Activated CD8-positive, alpha-beta memory T cell treated with anti-CD3 and anti-CD28 coated beads for 4 hours (primary cell): ENCODE data around the gene RNF144B.
"Not testable (repeated sequence)": the region's sequence is repeated elsewhere in the genome, so short reads cannot be mapped to it uniquely, and the experiment has no call there.

Source experiments
- DNase-seq, 2 donors: peaks; one replicate each; pipeline ENCODE4 v3.0.0-alpha.2; 2020; ENCODE audit warnings: low read depth in 2 of 2

Gene RNF144B

DNA sequence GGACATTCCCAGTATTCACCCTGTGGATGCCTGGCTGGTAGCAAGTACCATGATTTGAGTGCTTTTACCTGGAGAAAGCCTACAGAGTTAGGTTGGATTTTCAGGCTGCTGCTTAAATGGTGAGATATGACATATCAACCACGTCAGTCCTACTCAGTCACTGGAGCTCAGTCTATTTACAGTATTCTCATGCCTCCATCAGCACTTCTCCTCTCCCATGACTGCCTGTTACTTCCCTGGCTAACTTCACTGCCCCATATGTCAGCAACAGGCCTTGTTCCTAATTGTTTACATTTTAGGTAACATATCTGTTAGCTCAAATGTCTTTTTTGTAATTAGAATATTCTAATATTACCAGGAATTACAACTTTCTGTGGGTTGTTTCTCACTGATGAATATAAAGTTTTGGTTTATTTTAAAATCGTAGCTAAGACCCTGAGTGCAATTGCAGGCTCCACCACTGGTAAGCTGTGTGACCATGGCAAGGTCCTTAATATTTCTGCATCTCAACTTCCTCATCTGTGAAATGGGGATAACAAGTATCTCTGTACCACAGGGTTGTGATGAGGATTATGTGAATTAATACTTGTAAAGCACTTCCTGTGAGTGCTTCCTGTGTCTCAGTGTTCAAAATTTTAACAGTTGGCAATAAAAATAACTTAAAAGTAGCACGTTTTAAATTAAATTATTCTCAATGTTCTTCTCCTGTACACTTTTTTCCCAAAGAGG is 54.3 kb downstream of the RNF144B start:
- no peak for DNase-seq

DNA sequence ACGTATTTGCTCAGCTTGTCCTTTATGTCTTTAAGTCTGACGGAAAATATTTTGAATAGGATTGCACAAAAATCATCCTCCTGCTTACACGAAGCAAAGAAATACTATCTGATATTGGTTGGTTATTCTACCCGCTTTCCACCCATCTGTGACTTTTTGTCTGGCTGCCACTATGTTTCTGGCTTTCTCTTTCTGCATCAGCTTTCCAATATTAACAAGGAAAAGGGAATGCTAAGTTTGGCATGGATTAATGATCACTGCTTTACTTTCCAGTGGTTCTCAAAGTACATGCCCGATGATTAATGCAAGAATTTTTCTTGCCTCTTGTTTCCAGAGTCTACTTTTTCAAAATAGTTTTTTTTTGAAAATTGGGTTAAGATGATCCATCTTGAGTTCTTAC is 57.0 kb downstream of the RNF144B start:
- no peak for DNase-seq

DNA sequence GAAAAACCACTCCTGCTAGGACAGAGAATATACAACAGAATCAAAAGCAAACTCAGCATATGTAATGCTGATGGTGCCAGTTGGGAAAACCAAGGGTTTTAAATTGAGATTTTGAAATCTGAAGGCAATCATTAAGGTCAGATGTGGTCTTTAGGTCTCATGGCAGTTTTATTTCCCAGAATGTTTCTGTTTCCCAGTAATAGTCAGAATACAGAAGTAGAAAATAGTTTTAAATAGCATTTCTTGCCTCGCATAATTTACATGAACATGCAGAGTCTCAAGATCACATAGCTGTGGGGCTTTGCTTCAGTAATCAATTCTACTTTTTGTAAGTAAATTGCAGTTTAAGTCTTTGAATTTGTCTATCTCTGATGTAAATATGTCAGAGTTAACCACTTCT is 58.1 kb downstream of the RNF144B start:
- no peak for DNase-seq

DNA sequence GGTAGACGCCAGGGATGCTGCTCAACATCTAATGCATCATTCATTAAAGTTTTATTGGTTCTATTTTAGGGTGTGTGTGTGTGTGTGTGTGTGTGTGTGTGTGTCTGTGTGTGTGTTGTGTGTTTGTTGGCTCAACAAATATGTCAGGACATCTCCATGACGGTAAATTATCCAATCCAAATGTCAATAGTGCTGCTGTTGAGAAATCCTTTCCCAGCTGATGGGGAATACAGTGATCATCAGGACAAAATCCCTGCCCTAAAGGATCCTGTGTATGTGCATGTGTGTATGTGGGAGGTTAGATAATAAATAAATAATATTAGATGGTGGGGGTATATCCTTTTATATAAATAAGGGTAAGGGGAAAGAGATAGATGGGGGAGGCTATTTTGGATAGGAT is 59.6 kb downstream of the RNF144B start:
- DNase-seq = no peak

DNA sequence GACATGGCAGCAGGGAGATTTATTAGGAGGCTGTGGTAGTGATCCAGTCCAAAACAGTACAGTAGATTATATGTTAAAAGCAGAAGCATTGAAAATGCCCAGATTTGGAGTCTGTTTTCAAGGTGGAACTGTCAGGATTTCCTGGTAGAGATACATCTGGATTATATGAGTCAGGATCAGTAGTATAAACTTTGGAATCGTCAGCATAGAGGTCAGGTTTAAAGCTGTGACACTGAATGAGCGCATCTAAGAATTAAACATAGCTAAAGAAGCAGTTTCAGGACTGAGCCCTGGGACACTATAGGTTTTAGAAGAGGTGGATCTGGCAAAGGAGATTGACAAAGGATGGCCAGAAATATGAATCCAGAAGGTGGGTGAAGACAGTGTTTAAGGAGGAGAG is 60.4 kb downstream of the RNF144B start:
- DNase-seq = no peak

DNA sequence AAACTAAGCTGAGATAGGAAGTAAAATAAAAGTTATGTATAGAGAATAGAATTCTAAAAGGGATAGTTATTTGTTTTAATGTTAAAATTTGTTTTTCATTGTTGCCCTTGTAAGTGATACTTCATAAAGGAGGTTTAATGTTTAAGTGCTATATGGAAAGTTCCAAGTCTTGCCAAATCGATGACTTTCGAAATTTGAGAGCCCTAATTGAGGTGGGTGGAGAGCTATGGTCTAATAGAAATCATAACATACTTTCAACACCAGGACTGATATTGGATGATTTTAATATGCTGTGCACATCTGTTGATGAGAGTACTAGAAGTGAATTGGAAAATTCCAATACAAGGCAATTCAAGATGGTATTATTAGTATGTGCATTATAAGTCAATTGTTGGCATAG is 64.6 kb downstream of the RNF144B start:
- DNase-seq = no peak

DNA sequence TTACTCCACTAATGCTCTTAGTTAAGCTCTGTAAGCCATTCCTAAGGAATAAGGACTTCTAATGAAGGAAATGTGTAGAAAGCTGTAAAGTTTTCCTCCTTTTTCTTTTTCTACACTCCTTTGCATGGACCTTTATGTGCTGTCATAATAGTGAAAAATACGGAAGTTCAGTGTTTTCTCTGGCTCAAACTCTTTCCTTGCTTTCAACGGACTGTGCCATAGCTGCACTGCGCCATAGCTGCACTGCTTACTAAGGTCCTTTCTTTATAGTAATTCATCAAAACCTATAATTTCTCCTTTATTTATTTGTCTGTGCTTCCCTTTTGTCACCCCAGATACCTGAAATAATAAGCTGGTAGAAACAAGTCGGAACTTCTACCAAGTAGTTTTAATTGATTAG is 67.3 kb downstream of the RNF144B start:
- DNase-seq = no peak

DNA sequence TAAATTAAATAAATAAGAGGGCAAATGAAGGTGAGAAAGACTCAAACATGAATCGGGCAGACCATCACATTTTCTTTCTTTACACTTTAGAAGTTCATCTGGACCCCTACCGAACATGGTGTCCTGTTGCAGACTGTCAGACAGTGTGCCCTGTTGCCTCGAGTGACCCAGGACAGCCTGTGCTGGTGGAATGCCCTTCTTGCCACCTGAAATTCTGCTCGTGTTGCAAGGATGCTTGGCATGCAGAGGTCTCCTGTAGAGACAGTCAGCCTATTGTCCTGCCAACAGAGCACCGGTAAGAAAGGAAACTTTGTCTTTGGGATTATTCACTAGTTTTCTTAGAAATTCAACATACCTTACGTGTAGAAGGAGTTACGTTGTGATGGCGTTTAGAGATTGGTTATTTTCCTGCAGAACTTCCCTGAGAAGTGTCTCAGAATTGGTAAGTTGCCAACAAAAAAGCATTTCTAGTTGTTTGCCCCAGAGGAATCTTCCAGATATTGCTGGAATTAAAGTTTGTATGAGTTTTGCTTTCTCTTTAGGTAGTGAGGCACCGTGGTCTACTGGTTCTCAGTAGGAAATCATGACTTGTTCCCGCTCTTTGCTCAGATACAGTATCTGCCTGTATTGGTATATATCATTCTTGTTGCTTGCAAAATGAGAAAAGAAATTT is 70.1 kb downstream of the RNF144B start:
- no peak for DNase-seq

DNA sequence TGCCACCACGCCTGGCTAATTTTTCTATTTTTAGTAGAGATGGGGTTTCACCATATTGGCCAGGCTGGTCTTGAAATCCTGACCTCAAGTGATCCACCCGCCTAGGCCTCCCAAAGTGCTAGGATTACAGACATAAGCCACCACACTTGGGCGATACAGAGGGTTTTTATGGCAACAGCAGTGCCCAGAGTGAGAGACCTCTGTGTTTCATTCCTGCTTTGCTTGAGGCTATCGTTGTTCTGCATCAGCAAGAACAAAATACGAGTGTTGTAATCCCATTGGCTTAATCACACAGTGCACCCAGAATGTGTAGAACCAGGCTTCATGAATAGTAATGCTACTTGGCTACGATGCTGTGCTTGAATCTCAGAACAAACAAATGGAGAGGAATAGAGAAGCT is 70.9 kb downstream of the RNF144B start:
- DNase-seq = not testable (repeated sequence)

DNA sequence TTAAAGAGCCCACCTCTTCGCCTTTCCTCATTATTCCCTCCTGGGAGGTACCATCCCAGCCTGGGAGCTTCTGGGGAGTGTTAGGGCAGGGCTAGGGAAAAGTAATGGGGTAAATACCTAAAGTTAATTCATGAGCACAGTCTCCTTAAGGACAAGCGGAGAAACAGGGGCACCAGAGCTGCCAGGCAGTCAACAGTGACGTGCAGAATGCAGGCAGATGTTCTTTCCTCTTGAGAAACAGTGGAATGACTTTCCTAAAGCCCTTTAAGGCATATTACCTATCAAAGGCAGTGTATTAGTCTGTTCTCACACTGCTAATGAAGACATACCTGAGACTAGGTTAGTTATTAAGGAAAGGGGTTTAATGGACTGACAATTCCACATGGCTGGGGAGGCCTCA is 76.3 kb downstream of the RNF144B start:
- DNase-seq = no peak

DNA sequence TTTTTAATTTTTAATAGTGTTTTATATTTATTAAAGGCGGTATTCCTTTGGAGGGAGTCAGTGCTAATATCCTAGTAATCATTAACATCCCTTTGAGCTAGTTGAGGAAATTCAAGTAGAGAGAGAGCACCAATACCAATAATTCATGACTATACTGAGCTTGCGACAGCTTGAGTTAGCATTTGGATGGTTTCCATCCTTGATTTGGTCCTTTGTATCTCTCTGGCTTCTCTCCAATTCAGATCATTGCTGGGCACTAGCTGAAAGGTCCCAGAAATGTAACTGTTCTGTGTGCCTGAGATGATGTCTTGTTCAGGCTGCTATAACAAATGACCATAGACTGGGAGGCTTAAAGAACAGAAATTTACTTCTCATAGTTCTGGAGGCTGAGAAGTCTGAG is 77.0 kb downstream of the RNF144B start:
- DNase-seq = no peak

DNA sequence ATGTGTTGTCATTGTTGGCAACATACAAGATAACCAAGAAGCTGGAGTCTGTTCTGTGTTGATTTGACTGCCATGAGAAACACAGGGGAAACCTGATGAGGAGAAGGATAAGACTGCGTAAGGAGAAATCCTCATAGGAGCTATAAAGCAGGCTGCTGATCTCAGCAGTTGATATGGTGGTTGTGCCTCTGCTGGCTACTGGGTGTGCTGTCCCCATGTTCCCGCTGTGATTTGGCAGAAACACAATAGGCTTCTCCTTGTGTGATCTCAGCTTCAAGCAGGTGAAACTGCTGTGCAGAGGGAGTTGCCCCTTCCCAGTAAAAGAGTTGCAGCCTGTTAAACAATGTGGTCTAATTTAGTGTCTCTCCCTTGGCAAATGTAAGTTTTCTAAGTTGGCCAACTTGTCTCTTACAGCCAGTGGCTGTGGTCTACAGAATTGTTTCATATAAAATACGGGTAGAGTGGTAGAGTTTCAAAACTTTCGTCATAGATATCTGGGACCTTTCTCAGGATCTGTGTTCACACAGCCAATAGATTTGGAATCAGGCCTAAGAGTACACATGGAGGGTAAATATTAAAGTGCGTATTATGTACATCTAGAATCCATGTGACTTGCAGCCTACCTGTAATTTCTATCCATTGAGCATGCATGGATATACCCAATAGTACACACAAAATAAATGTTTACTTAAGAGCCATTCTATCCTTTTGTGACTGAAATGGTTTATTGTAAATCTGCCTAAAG is 78.4 kb downstream of the RNF144B start:
- DNase-seq = no peak

DNA sequence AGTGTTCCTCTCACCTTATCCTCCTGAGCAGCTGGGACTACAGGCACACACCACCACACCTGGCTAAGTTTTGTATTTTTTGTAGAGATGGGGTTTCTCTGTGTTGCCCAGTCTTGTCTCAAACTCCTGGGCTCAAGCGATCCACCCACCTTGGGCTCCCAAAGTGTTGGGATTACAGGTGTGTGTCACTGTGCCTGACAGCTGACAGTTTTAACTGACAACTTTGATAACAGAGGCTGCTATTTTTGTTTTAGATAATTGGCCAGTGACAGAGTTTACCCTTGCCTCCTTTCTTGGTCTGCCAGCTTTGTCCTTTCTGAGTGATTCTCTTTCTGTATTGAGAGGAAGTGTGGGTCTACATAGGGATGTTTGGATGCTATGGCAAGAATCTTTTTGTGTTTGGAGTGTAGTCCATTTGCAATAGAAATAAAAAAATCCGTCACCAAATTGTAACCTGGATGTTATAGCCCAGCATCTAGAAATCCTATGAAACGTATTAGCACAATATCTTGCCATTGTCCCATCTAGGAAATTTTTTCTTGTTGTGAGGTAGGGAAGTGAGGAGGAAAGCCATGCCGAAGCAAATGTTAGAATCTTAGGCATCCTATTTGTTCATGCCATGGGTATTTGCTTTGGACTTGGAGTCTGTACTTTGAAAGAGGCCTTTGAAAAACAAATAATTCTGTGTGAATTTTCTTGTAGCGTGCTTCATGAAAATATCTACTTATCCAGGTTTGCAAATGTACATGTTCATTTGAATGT is 80.8 kb downstream of the RNF144B start:
- no peak for DNase-seq

DNA sequence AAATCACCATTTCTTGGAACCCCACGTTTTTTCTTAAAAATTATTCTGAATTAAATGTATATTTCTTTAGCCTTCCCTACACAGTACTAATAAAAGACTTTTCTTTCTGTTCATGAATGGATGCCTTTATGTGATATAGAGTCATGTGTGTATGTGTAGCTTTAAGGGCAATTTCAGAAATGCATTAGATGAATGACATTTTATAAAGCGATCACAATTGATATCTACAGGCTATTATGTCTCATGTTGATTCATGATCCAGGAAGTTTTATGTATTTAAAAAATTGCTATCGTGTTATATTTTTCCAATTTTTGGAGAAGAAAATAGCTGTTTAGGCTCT is 81.3 kb downstream of the RNF144B start:
- DNase-seq = no peak

DNA sequence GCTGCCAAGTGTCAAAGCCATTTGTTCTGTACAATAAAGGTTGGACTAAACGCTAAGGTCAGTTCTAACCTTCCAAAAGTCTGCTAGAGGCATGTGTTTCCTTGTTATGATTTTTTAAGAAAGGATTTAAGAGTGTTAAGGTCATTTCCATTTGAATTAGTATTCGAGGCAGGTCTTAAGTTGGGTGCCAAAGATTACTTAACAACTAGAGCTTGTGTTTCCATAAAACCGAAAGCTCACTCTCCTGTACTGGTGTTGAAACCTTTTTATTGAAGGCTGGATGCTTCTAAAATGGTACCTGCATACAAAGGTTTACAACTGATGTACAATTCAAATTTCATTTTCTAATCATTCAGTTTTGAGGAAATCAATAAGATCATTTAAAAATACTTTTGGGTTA is 82.4 kb downstream of the RNF144B start:
- DNase-seq = no peak

DNA sequence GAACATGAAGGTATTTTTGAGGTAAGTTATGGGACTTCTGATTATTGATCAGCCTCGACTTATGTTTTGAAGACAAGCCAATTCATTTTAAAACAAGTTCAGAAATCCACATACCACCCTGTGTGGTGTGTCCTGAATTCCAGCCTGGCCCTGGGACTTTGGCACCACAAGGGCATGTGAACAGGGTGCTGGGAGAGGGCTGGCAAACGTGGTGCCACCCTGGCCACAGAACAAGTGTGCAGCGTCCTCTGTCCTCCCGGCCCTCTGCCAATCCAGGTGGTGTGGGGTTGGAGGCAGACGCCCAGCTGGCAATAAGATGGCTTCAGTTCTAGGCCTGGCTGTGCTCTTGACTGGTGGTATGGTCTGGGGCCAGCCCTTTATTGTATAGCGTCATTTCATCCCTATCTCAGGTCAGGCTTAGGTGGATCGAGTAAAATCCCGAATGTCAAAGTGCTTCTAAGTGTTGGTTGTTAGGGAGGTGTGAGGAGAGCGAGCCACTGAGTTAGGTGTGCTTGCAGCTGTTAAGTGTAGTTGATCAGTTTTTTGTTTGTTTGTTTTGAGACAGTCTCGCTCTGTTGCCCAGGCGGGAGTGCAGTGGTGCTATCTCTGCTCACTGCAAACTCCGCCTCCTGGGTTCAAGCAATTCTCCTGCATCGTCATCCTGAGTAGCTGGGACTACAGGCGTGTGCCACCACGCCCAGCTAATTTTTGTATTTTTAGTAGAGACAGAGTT is 84.2 kb downstream of the RNF144B start:
- no peak for DNase-seq

DNA sequence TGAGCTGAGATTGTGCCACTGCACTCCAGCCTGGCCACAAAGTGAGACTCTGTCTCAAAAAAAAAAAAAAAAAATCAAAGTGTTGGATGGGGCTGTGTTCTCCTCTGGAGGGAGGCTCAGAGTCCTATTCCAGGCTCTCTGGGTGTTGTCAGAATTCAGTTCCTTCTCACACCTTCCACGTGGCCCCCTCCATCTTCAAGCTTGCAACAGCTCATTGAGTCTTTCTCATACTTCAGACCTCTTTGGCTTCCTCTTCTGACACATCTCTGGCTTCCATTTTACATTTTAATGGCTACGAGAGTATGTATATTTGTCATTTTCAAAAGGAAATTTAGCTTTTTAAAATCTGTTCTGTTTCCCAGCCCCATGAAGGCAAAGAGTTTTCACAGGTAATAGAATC is 85.8 kb downstream of the RNF144B start:
- no peak for DNase-seq

DNA sequence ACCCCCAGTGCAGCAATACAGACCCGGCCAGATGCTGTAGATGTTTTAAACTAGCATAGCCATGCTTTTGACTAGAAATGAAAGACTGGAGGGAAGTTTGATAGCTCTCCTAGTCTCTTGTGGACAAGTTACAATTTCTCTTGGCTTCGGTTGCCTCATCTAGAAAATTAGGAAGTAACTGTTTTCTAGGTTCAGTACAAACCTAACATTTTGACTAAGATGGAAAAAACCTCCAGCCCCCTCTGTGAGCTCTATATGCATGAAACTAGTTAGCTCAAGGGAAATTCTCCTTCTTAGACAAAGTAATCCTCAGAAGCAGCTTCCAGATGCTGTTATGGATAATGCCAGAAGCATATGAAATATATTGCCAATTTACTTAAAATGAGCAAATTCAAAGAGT is 86.6 kb downstream of the RNF144B start:
- no peak for DNase-seq

DNA sequence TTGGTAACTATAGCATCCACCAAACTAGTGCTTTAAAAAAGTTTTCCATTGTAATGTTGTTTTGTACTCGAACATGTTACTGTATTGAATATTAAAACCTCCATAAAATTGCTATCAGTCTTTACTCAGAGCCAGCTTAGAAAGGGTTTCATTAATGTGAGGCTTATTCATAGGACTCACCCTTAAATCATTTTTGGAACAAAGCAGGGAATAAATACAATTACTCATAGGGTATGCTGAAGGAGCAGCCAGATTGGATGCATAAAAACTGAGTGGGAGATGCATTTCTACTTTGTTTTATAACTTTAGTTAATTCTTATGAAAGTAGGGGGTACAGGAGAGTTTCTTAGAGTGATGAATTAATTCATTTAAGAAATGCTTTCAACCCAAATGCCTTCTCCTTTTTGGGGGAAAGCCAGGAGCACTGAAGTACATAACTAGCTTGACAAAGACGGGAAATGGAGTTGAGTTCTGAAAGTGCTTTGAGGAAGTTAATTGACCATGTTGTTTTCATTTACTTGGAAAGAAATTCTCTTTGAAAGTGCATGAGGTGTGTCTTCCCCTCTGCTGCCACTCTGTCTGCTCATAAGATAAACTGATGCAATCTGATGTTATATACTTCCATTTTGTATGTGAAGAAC is 90.3 kb downstream of the RNF144B start:
- no peak for DNase-seq

DNA sequence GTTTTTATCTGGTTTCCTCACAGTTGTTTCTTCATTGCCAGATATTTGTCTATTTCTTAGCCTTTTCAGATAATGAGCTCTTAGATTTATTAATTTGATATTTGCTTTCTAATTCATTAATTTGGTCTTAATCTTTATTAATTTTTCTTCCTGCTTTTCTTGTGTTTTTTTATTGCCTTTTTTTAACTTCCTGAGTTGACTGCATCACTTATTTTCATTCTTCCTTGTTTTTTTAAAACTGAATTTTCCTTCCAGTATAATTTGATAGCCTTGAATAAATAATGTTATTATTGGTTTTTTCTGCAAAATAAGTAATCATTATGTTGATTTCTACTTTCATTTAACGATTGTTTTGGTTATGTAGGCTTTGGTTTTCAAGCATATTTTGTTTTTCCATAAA is 91.5 kb downstream of the RNF144B start:
- DNase-seq = no peak

DNA sequence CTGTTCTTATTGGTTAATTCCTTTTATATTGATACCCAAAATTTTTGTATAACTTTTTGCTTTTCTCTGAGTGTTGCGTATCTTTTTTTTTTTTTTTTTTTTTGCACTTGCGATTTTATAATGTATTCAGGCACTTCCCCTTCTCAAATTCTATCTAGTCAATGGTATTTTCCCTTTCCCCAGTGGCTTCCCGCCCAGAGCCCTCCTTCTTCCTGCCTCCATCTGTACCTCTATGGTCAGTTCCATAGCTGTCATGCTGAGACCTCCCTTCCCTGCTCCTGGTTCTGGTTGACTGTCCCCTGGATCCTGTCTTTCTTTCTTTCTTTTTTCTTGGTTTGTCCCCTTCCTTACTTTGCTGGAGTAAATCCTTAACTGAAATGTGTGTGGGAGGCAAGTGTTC is 94.7 kb downstream of the RNF144B start:
- no peak for DNase-seq
